T1000 (cell line): Measurements from ENCODE around the gene MAGI2.

Experiments
- DNase-seq: peaks from one replicate; lab custom pipeline; 2025; ENCODE audit warnings: mixed read lengths; lab: John Stamatoyannopoulos, UW

MAGI2 gene

GRCh38 chr7:79376299-79377025 is 77.0 kb downstream of the MAGI2 start:
- no peak for DNase-seq

DNA sequence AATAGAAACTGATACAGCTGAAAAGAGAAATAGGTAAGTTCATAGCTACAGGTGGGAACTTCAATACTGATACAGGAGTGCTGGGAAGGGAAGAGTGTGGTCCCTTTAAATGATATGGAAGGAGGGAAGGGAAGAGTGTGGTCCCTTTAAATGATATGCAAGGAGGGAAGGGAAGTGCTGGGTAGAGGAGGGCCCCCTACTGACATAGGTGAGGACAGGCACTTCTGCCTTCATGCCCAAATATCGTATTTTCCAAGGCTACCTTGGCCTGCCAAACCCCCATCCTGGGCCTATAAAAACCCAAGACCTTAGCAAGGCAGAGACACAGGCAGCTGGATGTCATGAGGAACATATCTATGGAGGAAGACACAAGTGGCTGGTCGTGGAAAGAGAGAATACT is 92.3 kb downstream of the MAGI2 start:
- DNase-seq, result no peak

GRCh38 chr7:79359827-79360226 is 93.6 kb downstream of the MAGI2 start:
- no peak for DNase-seq

DNA sequence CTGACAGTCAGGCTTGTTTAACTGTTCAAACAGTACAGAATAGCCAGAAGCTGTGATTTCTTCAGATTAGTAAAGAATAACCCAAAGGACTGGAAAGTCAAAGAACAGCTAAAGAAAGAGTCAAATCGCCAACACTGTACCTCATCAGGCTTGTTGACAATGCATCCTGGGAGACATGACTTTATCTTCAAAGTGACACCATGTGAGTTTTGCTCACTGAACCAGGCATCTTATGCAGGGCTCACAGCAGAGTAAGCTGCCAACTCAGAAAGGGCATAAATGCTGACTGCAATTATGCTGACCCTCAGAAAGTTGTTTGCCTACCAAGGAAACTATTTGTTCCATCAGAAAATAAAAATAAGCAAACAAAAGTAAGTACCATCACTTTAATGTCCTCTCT is 96.4 kb downstream of the MAGI2 start:
- no peak for DNase-seq

- DNase-seq, result no peak
Measured at GRCh38 chr7:79353720-79354468, 99.6 kb downstream of the MAGI2 start.

DNA sequence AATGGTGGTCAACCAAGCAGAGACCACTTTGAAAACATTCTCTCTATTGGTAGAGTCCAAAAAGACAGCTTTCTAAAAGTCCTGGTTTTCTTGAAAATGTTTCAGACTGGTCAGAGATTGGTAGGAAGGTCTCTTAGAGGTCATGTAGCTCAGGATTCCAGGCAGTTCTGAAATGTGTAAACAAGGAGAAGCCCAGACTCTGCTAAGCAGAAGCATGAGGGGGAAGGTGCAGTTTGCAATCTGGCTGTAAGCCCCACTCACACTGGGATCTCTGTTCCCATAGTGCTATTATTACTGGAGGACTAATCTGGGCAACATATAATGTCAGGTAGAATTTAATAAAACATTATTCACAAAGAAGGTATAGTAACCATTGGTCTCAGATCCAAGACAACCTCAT is 101.1 kb downstream of the MAGI2 start:
- DNase-seq, result no peak

GRCh38 chr7:79347351-79347750 is 106.1 kb downstream of the MAGI2 start:
- no peak for DNase-seq

DNA sequence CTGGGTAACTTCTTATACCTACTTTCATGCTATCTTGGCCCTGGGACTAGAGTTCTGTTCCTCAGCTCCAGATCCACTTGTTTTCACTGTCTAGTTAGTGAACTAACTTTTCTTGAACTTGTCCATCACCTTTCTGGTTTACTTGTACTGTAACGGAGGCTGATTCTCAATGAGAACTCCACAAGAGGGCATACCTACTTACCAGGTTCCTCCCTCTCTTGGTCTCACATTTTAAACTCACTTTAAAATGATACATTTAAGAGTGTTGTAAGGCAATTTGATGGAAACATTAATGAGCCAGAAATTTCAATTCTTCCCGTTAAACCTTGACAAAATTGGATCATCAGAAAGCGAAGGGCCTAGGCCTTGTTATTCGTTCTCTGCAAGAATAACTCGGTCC is 111.6 kb downstream of the MAGI2 start:
- no peak for DNase-seq

DNA sequence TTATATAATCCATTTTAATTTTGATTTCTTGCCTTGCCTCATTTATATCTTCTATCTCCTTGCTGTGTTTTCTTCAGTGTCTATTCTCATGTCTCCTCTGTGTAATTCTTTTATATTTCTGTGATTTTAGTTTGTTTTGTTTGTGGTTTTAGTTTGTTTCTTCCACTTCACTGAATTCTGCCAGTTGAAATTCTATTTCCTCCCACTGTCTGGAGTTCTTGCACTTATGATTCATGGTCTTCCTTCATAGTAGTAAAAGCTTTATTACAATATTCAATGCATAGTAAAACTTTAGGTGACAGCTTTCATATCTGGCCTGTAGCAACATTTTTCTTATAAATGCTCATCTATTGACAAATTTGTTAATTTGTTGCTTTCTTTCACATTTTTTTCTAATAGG is 113.3 kb downstream of the MAGI2 start:
- no peak for DNase-seq

GRCh38 chr7:79339208-79339925 is 114.1 kb downstream of the MAGI2 start:
- DNase-seq, result no peak

DNA sequence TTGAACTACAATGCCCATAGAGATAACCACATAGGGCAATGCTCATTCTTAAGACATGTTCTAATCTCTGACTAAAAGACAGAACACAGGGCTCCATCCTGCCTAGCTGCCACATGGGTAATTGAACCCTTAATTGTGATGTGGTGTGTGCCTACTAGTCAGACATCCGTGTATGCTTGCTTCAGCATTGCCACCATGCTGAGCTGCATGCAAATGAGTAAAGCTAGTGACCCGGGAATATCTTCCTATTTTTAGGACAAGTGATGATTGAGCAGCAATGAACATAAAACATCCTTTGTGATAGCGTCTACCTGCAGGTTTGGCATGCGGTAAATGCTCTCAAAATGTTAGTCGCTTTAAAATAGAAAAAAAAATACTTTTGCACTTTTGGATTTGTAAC is 115.8 kb downstream of the MAGI2 start:
- no peak for DNase-seq

- no peak for DNase-seq
Measured at GRCh38 chr7:79334841-79335240, 118.6 kb downstream of the MAGI2 start.

- no peak for DNase-seq
Measured at GRCh38 chr7:79334334-79334733, 119.1 kb downstream of the MAGI2 start.

DNA sequence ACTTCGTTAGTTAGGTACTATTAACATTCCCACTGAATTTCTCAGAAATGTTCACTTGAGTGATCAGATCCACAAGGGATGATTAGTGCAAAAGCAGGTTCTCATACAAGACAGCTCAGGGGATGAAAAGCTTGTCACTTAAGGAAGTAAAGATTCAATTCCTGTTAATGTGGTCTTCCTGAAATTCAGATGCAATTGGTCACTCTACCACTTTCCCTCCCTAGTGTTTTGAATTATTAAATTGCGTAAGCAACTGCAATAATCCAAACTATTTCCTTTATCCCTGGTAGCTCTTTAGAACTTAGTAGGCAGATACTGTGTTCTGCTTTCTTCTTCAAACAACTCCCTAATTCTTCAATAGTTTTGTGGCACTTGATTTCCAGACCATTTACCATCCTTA is 121.4 kb downstream of the MAGI2 start:
- DNase-seq, result no peak

DNA sequence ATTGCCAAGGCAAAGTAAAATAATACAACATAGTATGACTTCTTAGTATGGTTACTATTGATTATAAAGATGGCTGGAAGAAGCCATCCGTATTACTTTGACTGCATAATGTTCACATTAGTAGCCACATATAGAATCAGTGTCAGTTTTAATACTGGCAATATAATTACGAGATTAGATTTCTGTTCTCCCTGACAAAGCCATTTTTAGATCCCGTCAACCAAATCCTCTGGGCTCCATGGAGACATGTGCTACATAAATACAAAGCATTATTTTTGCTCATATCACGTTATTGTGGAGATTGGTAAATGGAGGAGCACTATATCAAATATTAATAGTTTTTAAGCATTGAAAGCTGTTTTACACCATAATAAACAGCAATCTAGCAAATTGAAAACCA is 124.0 kb downstream of the MAGI2 start:
- DNase-seq, result no peak

DNA sequence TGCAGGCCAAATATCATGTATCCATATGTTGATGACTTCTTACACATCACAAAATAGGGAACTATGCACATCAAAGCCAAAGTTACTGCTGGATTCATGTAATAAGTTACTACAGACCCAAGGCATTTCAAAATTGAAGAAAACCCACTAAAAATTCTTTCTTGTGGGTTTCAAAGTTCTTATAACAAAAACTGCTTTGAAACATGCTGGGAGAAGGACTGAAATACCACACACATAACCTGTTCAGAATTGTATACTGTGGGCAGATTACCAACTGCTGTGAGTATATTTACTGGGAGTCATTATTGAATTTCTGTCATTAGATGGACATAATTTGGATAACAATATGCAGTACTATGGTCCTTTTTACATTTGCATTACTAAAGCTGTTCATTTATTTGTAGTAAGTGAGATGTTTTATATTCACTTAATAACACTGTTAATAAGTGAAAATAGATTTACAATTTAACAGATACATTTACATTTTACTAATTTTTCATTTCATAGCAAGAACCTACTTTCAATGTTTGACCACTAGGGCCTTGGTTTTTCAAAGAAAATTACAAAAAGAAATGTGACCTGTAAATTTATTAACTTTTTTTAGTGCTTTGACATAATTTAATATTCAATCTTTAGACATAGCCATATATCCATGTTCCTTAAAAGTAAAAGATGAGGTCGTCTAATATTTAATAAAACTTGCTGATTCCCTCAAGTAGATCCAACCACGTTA is 132.6 kb downstream of the MAGI2 start:
- DNase-seq, result no peak

DNA sequence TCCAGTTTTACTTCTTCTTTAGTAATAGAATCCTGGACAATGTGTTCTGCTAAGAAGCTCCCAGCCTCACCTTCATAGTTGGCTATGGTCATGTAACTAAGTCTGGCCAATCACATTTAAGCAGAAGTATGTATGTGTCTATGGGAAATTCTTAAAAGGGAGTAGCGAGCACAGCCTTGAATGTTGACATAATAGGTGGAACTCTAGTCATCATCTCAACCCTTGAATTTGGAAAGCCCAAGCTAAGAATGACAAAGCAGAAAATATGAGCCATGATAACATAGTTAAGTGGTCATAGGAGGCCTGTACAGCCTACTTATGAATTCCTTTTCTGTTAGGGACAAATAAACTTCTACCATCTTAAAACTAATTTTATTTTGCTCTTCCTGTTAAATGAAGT is 134.1 kb downstream of the MAGI2 start:
- DNase-seq, result no peak

DNA sequence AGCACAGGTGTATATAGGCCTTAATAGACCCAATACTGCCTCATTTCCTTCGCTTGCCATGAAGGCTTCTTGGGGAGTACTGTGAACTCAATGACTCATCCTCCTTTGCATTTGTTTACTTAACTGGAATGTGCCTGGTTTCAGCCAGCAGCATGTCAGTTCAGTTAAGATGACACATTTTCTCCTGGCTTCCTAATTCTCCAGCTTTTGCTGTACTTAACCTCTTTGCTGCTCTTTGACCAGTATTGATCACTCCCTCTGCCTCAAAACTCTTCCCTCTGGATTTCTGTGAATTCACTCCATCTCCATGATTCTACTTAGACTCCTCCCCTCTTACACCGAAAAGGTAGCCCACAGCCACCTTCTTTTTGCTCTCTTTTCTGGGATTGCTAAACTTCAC is 135.7 kb downstream of the MAGI2 start:
- peak; percentile 18 for DNase-seq

- no peak for DNase-seq
Measured at GRCh38 chr7:79312022-79312421, 141.4 kb downstream of the MAGI2 start.

GRCh38 chr7:79308192-79308591 is 145.3 kb downstream of the MAGI2 start:
- no peak for DNase-seq

DNA sequence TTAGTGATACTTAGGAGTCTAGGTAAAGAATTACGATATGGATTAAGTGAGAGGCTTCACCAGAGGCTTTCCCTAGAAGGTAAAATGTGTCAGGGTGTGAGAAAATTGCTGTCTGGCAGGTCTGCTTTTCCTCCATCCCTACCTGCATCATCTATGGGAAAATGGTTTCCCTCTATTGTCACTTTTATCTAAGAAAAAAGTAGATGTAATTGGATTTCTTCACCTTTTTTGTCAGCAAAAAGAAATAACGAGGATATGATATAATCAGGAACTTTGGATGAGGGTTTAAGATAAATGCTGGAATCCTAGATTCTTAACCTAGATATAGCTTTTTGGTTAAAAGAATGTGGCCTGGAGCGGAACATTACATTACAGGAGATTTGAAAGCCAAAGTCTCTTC is 146.1 kb downstream of the MAGI2 start:
- no peak for DNase-seq

DNA sequence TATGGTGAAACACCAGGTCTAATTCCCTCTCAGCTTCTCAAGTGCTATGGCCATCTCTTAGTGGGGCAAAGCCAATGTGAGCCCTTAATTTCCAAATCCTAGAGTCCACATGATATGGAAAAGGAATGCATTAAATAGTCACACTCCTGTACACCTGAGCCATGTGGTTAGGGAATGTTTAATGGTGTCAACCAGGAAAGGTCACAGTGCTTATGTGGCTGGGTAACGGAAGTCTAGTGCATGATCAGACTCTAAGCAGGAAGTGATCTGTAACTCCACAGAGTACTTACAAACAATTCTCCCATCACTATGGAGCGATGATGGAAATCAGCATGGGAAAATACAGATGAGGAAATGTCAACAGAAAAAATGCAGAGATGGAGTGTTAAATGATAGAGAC is 148.8 kb downstream of the MAGI2 start:
- DNase-seq, result no peak
